GM23248 (cell line): Measurements from ENCODE around the gene CHD3. TPM values are rescaled to one million over a fixed set of nuclear protein-coding genes. Genes with fewer than 3 reads are reported as not detected.

Source experiments
- DNase-seq: peaks from one replicate; pipeline ENCODE4 v3.0.0-alpha.2; 2015
- H2AFZ ChIP-seq: fragments of 200-600 bp; sonication (generic); 2 replicates; pipeline ENCODE4 v1.6.1; 2016; ENCODE audit warnings: antibody characterized with exemption
- H3F3A ChIP-seq: fragments of 200-600 bp; sonication (generic); 2 replicates; pipeline ENCODE4 v1.6.1; 2016; ENCODE audit warnings: mild to moderate bottlenecking, antibody characterized with exemption, mixed run types; ENCODE audit not compliant: insufficient read depth
- H3K27ac ChIP-seq: fragments of 200-600 bp; sonication (generic); 2 replicates; pipeline ENCODE4 v1.5.1; 2016; ENCODE audit warnings: mild to moderate bottlenecking
- H3K27me3 ChIP-seq: fragments of 200-600 bp; sonication (generic); replicated peaks from 2 replicates; pipeline ENCODE4 v1.6.1; 2016; ENCODE audit warnings: mild to moderate bottlenecking; ENCODE audit not compliant: insufficient read depth
- H3K36me3 ChIP-seq: fragments of 200-600 bp; sonication (generic); 2 replicates; pipeline ENCODE4 v1.6.1; 2016; ENCODE audit warnings: low read depth, mild to moderate bottlenecking
- H3K4me1 ChIP-seq: fragments of 200-600 bp; sonication (generic); 2 replicates; pipeline ENCODE4 v1.6.1; 2016; ENCODE audit warnings: mild to moderate bottlenecking; ENCODE audit not compliant: insufficient read depth
- H3K4me2 ChIP-seq: fragments of 200-600 bp; sonication (generic); one replicate; pipeline ENCODE4 v1.6.1; 2016; ENCODE audit warnings: mild to moderate bottlenecking; ENCODE audit not compliant: unreplicated experiment
- H3K4me3 ChIP-seq: fragments of 200-600 bp; sonication (generic); 2 replicates; pipeline ENCODE4 v1.5.1; 2016; ENCODE audit warnings: mild to moderate bottlenecking
- H3K79me2 ChIP-seq: fragments of 200-600 bp; sonication (generic); 2 replicates; pipeline ENCODE4 v1.6.1; 2016; ENCODE audit warnings: mild to moderate bottlenecking; ENCODE audit not compliant: insufficient read depth
- H3K9ac ChIP-seq: fragments of 200-600 bp; sonication (generic); 2 replicates; pipeline ENCODE4 v1.6.1; 2016; ENCODE audit warnings: mild to moderate bottlenecking
- H3K9me2 ChIP-seq: fragments of 200-600 bp; sonication (generic); 2 replicates; pipeline ENCODE4 v1.6.1; 2016; ENCODE audit warnings: mixed run types, mild to moderate bottlenecking, moderate library complexity; ENCODE audit not compliant: insufficient read depth
- H3K9me3 ChIP-seq: fragments of 200-600 bp; sonication (generic); one replicate; pipeline ENCODE4 v1.6.1; 2017; ENCODE audit warnings: low read depth
- H4K20me1 ChIP-seq: fragments of 200-600 bp; sonication (generic); 2 replicates; pipeline ENCODE4 v1.6.0; 2016; ENCODE audit not compliant: insufficient read depth
- EZH2 ChIP-seq: fragments of 200-600 bp; sonication (generic); IDR thresholded peaks from 2 replicates; pipeline ENCODE4 v1.6.1; 2018; ENCODE audit warnings: antibody characterized with exemption, mild to moderate bottlenecking; ENCODE audit not compliant: insufficient read depth, poor library complexity, severe bottlenecking
- EZH2phosphoT487 ChIP-seq: fragments of 200-600 bp; sonication (generic); IDR thresholded peaks from 2 replicates; pipeline ENCODE4 v1.6.1; 2018; ENCODE audit warnings: antibody characterized with exemption, moderate library complexity, mild to moderate bottlenecking, low read depth; ENCODE audit not compliant: insufficient read depth
- WGBS, 2 experiments: methylation state at CpG; one replicate each; pipeline ENCODE4 v1.1.6; 2015 to 2017; ENCODE audit warnings: low lambda C conversion rate in 2 of 2, low coverage in 1 of 2; ENCODE audit errors: missing lambda C conversion rate in 2 of 2; 5-methylcytosine and 5-hydroxymethylcytosine counted together
- in situ Hi-C: fragments of 300-500 bp; cut with MboI; formaldehyde crosslinking; loops from 2 replicates; pipeline ENCODE4 v1.15.0; 2020
- polyA plus RNA-seq: library from polyadenylated mRNA; unstranded; fragments of >200 nt; fragmentation: Nextera tagmentation; extraction: Ambion mirVana; gene quantifications from 2 replicates; pipeline ENCODE4 v1.2.1, GENCODE V29; 2016
- total RNA-seq: library from RNA; depleted of rRNA; stranded (reverse); fragments of >200 nt; shearing (Covaris generic); gene quantifications from 2 replicates; pipeline ENCODE4 v1.2.3, GENCODE V29; 2014

CHD3 gene
- total and polyA plus RNA-seq, 2 experiments from 2014 or later = 16.0 to 73.6 TPM

- Histone ChIP-seq H2AFZ (peak overlapping the region; percentile 63), H3K4me2 (peak overlapping the region; percentile 26), H3K36me3 (no peaks in the 10 kb centered on the region), H3K4me1 (peaks cover 16% of the 10 kb centered on the region), H3K27ac (peak overlapping the region; percentile 76), H3F3A (peaks cover 40% of the 10 kb centered on the region), H4K20me1 (no peaks in the 10 kb centered on the region), H3K79me2 (peaks cover 8% of the 10 kb centered on the region), H3K9ac (peak overlapping the region; percentile 73), H3K9me2 (no peaks in the 10 kb centered on the region), H3K4me3 (peak overlapping the region; percentile 72), H3K27me3 (no peaks in the 10 kb centered on the region), H3K9me3 (no peaks in the 10 kb centered on the region)
- no peak for DNase-seq
- in situ Hi-C loops = no loop called here
- no peak for TF ChIP-seq EZH2
- no peak for TF ChIP-seq EZH2phosphoT487
- WGBS, 2 experiments = 44% methylated on average over 12 to 13 of the region's 15 CpGs
Measured at GRCh38 chr17:7916385-7916682, 27.7 kb downstream of the CHD3 start.

DNA sequence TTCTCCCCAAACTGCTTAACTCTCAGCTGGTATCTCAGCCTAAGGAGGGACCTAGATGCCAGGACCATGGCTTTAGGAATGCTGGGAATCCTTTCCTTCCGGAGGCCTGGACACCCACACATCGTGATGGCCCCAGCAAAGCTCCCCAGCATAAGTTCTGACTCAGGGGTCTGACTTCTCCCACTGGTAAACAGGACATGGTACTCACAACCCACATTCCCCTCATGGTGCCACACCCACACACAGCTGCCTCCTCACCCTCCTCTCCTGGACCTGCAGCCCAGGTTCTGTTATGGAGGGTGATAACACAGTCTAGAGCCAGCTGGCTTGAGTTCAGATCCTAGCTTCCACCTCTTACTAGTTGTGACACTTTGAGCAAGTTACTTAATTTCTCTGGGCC, 28.2 kb downstream of the CHD3 start:
- no peak for TF ChIP-seq EZH2phosphoT487
- TF ChIP-seq EZH2 = no peak
- H3F3A ChIP-seq = peaks cover 42% of the 10 kb centered on the region
- H3K79me2 ChIP-seq = peaks cover 8% of the 10 kb centered on the region
- H3K4me3 ChIP-seq = peak overlapping the region; percentile 72
- H3K36me3 ChIP-seq = no peaks in the 10 kb centered on the region
- no peaks in the 10 kb centered on the region for H4K20me1 ChIP-seq
- H3K4me1 ChIP-seq = peaks cover 16% of the 10 kb centered on the region
- H3K27me3 ChIP-seq = no peaks in the 10 kb centered on the region
- H3K9me3 ChIP-seq = no peaks in the 10 kb centered on the region
- peak overlapping the region; percentile 26 for H3K4me2 ChIP-seq
- in situ Hi-C loops = no loop called here
- peak overlapping the region; percentile 63 for H2AFZ ChIP-seq
- 12 to 14% methylated on average over 2 of the region's 2 CpGs for WGBS, 2 experiments
- H3K27ac ChIP-seq = peak overlapping the region; percentile 76
- no peaks in the 10 kb centered on the region for H3K9me2 ChIP-seq
- peak; percentile 66 for DNase-seq
- peak overlapping the region; percentile 73 for H3K9ac ChIP-seq

DNA sequence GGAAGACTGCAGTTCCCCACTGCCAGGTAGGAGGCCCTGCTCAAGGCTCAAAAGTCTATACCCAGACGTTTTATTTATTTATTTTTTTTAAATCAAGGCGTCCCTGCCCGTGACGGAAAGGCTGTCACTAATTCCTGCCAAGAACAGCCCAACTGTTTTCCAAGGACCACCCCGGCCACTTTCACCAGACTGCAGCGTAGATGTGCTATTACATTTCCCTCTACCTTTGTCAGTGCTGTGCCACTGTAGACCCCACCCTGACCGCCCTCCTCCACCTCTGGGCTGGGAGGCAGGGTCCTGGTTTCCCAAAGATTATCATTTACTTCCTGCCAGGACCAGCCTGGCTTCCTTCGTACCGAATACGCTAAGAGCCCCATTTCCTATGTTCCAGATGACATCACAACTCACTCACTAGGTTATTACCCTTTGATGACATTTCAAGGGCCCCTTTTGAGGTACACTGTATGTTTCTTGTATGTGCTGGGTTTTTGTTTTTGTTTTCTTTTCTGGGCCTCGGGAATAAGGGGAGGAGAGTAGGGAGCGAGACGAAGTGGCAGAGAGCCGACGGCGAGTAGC, 33.8 kb downstream of the CHD3 start:
- Histone ChIP-seq H3K9me3 (no peaks in the 10 kb centered on the region), H3K4me1 (peaks cover 5% of the 10 kb centered on the region; the same call in 1 of the 2 replicates), H3K9me2 (no peaks in the 10 kb centered on the region), H2AFZ (peak overlapping the region; percentile 99), H3K4me2 (peak overlapping the region; percentile 84), H3F3A (0 out of 2 replicates have a peak, but pooled peaks cover 5% of the 10 kb centered on the region), H3K27me3 (no peaks in the 10 kb centered on the region), H3K9ac (peak overlapping the region; percentile 67), H3K36me3 (no peaks in the 10 kb centered on the region), H3K27ac (no peak overlapping the region), H4K20me1 (no peaks in the 10 kb centered on the region), H3K79me2 (no peaks in the 10 kb centered on the region), H3K4me3 (peak overlapping the region; percentile 71)
- peak; percentile 11 for DNase-seq
- TF ChIP-seq EZH2phosphoT487 (no peak), EZH2 (no peak)
- 30 to 31% methylated on average over 16 of the region's 16 CpGs for WGBS, 2 experiments
- in situ Hi-C loops = no loop called here

DNA sequence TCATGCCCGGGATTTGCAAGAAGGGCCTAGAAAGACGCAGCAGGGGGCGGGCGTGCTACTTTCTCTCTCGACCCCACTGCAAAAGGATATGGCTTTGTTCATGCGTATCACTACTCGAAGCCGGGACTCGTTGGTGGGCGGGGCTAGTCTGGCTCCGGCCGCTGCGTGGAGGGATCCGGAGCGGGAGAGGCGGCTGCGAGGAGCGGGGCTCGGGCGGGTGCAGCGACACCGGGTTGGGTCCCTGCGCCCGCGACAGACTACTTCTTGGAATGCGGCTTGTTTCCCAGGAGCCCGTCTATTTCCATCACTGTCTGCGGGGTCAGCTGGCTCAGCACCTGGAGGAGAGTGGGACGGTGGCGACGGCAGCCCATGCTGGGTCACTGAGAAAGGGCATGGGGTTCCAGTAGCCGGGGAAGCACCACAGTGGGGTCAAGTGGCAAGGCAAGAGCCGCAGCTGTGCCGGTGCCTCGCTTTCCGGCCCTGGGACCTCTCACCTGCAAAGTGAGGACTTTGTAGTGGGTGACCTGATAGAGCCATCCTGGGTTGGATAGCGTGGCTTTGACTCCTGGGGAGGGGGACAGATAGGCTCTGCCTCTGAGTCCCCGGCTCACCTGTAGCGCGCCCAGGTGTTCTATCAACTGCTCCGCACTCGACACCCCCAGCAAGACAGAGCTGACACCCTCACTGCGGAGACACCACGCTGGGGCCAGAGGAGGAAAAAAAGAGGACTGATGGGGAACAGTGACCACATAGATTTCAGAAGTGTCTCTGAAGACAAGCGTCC, 34.4 kb downstream of the CHD3 start:
- H3K79me2 ChIP-seq = no peaks in the 10 kb centered on the region
- H3K9me3 ChIP-seq = no peaks in the 10 kb centered on the region
- peak overlapping the region; percentile 67 for H3K9ac ChIP-seq
- no peaks in the 10 kb centered on the region for H3K27me3 ChIP-seq
- in situ Hi-C loops = no loop called here
- TF ChIP-seq EZH2 (no peak), EZH2phosphoT487 (no peak)
- no peaks in the 10 kb centered on the region for H4K20me1 ChIP-seq
- DNase-seq = peak; percentile 86
- H3K27ac ChIP-seq = no peak overlapping the region
- peak overlapping the region; percentile 99 for H2AFZ ChIP-seq
- WGBS, 2 experiments = 18 to 19% methylated on average over 45 of the region's 45 CpGs
- peaks cover 5% of the 10 kb centered on the region; the same call in 1 of the 2 replicates for H3K4me1 ChIP-seq
- peak overlapping the region; percentile 84 for H3K4me2 ChIP-seq
- no peaks in the 10 kb centered on the region for H3K9me2 ChIP-seq
- H3K4me3 ChIP-seq = peak overlapping the region; percentile 71
- H3K36me3 ChIP-seq = no peaks in the 10 kb centered on the region
- H3F3A ChIP-seq = 0 out of 2 replicates have a peak, but pooled peaks cover 5% of the 10 kb centered on the region
